SHP77 treated with DMSO at 0.1 percent for 48 hours (cell line): ENCODE data around the gene U2AF1.
"Not testable (repeated sequence)": the region's sequence is repeated elsewhere in the genome, so short reads cannot be mapped to it uniquely, and the experiment has no call there.

Experiments
- DNase-seq: peaks from one replicate; lab custom pipeline; 2025; lab: John Stamatoyannopoulos, UW

The U2AF1 gene

DNA sequence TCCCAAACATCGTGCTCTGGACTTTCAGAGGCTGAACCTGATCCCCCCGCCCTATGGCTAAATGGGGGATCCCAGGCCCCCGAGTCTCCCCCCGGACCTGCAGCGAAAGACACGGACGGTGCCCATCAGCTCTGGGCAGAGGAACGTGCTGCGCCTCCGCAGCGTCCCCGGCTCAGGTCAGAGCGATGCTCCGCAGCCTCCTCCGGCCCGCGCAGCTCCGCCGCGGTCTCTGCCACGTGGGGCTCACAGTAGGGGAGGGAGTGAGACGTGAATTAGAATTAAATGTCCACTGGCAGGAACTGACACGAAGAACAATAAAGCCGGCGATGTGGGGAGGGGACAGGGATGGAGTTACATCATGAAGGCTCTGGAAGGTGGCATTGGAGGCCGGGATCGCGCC lies 30.7 kb downstream of the U2AF1 start:
- DNase-seq, result not testable (repeated sequence)

DNA sequence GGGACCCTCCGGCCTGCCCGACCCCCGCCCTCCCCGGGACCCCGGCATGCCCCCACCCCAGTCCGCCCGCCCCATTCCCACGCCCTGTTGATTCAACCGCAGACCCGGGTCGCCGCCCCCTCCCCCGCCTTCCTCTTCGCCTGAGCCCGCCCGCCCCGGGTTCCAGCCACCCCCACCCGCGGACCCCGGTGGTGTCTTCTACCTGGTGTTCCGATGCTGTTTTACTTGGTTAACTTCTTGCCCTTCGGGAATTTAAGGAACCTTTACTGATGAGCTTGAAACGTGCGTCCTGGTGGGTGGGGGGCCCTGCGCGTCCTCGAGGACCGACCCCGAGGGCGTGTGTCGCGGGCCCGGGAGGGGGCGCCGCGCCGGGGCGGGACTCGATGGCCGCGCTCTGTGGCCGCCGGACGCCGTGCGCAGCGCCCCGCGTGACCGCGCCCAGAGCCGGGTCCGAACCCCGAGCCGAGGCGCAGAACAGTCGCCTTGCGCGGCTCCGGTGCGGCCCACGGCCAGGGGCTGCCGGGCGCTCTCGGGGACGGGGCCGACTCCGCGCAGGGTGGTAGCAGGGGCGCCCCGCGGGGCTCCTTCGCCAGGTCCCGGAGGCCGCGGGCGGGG lies 31.2 kb downstream of the U2AF1 start:
- DNase-seq, result not testable (repeated sequence)

DNA sequence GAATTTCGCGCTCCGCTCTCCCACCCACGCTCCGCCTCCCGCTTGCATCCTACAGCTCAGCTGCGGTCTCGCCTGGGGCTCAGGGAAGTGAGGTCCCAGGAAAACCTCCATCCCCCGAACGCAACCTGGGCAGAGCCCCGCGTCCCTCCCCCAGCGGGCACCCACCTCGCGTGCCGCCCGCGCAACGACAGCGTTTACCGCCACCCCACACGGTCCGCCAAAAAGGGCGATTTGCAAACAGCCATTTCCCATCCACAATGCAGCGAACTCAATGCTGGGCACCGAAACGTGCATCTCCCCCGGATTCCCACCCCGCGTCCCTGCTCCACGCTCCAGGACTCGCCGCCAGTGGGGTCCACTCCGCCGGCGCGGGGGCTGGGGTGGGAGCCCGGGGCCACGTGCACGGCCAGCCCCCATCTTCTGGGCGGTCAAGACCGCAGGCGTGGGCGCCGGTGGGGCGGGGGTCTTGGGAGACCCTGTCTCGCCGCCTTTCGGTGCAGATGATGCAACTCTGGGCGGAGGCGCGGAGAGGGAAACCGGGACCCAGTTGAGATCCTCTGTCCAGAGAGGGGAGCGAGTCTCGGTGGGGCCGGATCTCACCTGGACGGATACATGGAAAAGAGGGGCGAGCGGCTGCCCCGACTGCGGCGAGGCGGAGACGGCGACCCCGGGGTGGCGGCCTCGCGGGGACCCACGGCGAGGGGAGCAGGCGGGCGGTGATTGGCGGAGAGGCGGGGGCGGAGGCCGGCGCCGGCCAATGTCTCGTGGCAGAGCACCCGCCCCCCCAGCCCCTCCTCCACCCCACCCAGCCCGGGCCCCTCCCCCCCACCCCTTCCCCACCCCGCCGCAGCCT lies 32.0 kb downstream of the U2AF1 start, which contains the start of gene CBS:
Gene CBS, minus strand, starts transcription at position 666 of the 853 bp plus-strand sequence. CDS start 3,642 bp downstream, outside the sequence.
- not testable (repeated sequence) for DNase-seq

DNA sequence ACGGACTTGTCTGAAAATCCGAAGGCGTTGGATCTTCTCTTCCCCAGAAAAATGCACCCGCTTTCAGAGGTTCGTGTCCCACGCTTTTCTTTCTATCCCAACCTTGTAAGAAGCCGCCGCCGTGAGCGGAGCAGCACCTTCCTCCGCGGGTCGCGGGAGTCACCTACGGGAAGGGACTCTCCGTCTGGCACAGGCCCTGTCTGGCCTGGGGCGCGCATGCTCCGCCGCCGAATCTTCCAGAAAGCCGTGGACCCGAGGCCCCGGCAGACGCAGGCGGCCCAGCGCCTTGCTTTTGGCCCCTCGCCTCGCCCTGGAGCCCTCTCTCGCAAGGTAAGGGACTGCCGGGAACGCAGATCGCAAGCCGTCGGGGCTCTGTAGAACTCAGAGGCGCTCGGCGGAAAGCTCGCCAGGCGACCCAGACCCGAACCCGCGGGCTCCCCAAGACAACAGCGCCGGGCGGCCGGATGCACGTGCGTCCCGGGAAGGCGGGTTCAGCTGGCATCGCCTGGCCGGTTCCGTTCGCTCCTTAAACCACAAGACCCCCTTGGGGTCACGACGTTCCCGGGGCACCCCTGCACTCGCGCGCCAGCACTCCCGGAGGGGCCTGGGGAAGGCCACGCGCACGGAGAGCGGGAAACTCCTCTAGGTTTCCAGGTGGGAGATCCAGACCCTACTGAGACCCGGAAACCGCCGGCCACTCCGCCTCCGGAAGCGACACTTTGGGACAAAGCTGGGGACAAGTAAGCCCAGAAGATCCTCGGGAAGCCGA lies 32.8 kb downstream of the U2AF1 start:
- not testable (repeated sequence) for DNase-seq

DNA sequence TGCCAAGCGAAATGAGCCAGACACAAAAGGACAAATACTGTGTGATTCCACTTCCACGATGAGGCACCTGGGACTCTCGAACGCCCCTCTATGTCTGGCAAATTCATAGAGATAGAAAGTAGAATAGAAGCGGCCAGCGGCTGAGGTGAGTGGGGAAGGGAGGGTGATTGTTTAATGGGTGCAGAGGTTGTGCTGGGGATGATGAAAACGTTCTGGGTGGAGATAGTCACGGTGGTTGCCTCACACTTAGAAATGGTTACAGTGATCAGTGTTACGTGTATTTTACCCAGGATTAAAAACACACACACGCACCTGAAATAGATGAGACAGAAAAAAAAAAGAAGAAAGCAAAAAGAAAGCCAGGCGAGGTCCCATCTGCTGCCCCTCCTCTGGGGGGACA lies 34.6 kb downstream of the U2AF1 start:
- not testable (repeated sequence) for DNase-seq

DNA sequence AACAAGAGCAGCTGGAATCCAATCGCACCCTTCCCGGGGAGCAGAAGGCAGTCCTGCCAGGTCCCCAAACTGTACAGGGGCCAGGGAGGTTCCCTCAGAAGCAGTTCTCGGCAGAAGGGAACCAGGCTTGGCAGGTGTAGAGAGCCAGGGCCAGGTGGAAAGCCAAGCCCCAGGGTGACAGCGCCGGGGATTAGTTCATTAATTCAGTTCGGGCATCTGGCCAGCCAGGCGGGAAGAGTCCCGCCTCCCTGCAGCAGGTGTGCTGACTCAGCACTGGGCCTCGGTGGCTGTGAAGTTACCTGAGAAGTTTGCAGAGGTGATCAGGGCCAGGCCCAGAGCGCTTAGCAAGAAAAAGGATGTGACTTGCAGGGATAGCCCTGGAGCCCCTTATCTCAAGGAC lies 37.7 kb downstream of the U2AF1 start:
- not testable (repeated sequence) for DNase-seq

DNA sequence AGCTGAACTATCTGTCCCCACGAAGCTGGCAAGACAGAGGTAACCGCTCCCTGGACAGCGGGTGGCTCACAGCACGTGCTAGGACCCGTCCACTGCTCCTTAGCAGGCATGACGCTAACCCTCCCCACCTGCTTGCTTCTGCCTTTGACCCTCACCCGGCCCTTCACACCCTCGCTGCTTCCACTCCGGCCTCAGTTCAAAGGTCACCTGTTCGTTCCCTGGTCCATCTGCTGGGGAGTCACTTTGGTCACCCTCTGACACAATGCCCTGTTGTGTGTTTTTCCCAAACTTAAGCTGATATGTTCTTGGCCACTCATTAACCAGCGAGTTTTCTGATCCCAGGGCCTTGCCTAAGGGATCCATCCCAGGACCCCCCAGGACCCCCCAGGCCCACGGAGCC lies 39.3 kb downstream of the U2AF1 start:
- DNase-seq, result not testable (repeated sequence)

DNA sequence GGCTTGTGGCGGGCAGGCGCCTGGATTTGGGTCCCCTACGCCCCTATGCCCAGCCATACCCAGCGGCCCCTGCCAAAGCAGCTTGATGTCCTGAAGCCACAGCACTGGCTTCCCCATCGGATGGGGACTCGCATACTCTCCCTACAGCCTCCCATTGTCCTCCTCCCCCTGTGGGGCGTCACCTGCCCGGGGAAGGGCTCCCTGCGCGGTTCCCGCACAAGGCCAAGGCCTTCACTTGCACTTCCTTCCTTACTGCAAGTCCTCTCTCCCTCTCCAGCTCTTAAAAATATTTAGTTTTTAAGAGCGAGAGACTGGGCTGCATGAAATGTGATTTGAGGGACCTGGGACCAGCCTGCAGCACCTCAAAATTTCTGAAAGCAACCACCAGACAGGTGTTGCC lies 40.7 kb downstream of the U2AF1 start:
- not testable (repeated sequence) for DNase-seq

DNA sequence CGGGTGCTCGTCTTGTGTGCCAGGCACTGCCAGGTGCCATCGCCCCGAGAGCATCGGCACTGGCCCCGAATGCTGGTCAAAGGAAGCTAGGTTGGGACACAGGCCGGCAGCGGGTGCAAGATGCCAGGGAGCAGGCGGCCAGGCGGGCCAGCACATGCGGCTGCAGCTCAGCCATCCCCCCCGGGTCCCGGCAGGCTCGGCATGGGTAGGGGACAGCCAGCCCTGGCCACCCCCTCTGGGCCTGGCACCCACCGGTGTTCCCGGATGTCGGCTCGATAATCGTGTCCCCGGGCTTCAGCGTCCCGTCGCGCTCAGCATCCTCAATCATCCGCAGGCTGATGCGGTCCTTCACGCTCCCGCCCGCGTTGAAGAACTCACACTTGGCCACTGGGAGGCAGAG lies 41.4 kb downstream of the U2AF1 start:
- DNase-seq, result not testable (repeated sequence)

DNA sequence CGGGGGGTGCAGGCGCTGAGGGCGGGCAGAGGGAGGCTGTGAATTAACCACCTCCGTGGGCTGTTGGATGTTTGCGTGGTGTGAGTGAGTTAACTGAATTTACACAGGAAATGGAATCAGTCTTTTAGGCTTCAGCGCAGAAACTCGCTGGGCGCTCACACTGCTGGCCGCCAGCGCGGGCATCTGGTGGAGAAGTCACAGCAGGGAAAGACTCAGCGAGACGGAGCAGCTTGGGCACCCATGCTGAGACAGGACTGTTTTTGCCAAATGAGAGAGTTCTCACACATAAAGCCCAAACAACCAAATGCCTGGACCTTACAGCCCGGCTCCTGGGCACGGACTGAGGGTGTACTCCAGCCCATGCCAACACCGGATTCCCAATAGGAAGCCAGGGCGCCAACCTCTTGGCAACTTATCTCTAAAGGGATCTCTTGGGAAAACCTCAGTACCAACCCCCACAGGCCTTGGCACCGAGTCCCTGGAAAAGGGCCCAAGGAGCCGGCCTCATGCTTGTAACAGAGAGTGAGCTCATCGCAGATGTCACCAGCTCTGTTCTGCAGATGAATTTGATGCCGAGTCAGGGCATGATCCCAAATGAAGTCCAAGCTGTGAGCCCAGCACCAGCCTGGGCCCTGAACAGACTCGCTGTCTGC lies 43.0 kb downstream of the U2AF1 start:
- DNase-seq, result not testable (repeated sequence)

DNA sequence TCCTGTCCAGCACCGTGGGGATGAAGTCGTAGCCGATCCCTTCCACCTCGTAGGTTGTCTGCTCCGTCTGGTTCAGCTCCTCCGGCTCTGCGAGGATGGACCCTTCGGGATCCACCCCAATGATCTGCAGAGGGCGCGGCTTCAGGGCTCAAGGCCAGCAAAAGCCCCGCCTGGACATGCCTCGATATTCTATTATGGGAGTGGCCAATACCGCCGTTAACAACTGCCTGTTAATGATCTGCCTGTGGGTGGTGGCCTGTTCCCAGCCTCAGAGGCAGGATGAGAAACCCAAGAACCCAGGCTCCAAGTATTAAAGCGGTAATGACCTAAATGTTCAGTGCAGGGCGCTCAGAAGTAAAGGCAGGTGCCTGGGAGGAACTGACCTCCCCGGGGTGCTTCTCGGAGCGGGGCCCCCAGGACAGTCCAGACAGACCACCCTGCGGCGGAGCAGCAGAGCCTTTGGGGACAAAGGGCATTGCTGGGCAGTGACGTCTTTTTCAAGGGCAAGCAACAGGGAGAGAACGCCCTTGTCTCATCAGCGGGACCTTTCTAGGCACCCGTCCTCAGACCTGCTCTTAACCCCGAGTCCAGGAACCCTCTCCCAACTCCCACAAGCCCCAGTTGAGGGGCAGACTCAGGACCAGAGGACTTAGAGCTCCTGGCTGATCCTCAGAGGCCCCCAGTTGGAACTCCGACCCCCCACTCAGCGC lies 44.3 kb downstream of the U2AF1 start:
- not testable (repeated sequence) for DNase-seq

DNA sequence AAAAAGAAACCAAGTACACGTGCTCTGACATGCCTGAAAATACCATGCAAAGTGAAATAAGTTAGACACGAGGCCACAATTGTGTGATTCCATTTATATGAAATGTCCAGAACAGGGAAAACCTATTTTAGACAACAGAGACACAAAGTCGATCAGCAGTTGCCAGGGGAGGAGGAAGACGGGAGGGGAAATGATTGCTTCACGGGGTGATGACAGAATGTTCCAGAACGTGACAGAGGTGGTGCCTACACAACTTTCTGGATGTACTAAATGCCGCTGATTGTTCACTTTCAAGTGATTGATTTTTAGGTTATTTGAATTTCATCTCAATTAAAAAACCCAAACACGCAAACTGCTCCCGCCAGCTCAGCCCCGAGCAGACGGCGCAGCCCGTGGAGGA lies 54.3 kb downstream of the U2AF1 start:
- DNase-seq, result not testable (repeated sequence)

DNA sequence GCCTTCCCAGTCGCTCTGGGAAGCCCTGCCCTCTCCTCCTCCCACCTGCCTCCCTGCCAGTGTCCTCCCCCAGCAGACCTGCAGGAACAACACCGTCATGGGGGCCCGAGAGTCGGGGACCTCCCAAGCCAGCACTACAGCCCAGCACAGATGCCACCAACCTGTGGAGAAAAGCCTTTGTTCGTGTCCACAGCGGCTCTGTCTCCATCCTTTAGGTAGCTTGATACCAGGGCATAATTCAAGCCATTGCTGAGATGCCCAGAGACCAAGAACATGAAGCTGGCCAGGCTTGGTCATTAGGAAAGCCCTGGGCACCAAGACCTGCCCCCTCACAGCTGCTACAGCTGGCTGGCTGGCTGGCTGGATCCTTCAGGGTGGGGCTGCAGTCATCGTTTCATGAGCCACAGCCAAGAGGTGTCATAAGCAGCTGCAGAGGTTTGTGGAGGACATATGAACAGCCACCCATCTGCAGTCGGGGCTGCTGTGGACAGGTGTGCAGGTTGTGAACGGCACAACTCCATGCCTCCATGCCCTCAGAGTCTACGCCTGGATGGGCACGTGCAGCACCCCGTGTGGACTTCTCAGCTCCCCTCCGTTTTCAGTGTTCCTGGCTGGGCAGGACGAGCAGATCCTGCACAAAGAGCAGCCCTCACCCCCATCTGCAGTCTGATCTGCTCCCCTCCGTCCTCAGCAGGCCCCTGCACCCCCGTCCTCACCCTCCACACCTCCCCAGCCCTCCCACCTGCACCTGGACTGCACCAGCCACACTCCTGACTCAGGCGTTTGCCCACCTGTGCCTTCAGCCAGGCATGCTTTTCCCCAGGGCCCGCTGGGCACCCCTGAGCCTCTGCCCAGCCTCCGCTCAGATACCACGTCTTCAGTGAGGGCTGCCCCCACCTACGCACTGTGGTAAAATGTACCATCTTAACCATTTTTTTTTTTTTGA lies 61.2 kb downstream of the U2AF1 start:
- DNase-seq, result not testable (repeated sequence)

DNA sequence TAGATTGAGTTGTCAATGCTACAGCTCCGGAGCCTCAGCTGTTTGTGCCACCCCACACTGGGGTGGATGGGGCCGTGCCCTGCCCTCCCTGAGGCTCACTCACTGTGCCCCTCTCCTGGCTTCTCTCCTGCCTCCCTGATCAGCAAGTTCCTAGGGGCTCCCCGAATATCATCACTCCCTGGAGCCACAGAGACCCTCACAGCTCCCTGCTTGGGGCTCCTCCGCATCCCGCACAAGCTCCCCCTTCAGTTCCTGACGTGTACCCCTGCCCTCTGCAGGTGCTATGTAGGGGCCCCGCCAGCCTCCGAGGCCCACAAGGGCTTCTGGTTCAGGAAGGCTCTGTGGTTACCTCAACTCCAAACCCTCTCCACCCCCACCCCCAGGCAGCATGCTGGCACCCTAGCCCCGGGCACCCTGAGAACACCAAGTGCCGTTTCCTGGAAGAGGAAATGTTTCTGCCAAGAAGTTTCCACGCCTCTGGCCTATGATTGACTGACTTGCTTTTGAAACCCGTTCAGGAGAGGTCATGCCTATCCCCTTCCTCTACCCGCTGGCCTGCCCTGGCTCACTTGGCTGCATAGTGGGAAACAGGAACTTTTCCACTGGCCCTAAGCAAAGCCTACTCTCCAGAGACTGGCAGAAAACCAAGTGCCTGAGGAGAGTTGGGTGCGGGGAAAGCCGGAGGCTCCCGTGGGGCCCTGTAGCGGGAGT lies 62.0 kb downstream of the U2AF1 start:
- not testable (repeated sequence) for DNase-seq

DNA sequence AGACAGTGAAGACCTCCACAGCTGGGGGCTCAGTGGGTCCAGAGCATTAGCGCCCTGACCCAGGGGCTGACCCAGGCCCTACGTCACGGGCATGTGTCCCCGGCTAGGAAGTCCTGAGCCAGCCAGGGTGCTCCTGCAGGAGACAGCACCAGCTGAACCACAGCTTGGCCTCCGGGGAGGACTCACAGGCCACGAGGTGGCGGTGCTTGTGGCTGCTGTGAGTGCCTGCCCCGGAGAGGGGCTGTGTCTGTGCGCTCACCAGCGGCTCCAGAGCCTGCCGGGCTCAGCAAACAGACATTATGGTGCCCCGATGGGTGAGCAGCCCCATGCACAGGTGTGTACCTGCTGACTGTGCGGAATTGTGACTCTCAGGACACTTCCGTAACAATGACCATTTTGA lies 62.8 kb downstream of the U2AF1 start:
- DNase-seq, result not testable (repeated sequence)

DNA sequence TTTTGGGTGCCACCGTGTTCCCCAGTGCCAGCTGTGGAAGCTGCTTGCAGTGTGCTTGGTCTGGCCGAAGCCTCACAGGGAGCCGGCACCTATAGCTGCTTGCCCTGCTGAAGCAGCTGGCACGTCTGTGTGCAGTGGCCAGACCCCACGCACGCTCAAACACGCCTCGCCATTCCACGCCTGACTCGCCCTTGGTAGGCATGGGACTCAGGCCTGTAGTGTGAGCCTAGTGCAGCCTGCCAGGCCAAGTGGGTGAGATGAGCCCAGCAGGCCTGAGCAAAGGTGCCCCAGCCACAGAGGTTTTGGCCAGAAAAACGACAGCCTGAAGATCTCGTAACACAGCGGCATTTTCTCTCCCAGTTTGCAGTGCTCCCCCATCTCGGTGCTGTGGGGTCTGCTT lies 64.1 kb downstream of the U2AF1 start:
- DNase-seq, result not testable (repeated sequence)
